GM18517 (cell line): ENCODE results near the gene COMMD8.
A peak's percentile ranks its signal among the peaks of the same experiment; 100 is the strongest.

Experiments
- ATAC-seq: cut with Tn5 transposase; IDR thresholded peaks from one replicate; pipeline ENCODE4 v1.9.1; 2021; ENCODE audit warnings: mild to moderate bottlenecking, moderate library complexity; ENCODE audit not compliant: unreplicated experiment

COMMD8 gene

DNA sequence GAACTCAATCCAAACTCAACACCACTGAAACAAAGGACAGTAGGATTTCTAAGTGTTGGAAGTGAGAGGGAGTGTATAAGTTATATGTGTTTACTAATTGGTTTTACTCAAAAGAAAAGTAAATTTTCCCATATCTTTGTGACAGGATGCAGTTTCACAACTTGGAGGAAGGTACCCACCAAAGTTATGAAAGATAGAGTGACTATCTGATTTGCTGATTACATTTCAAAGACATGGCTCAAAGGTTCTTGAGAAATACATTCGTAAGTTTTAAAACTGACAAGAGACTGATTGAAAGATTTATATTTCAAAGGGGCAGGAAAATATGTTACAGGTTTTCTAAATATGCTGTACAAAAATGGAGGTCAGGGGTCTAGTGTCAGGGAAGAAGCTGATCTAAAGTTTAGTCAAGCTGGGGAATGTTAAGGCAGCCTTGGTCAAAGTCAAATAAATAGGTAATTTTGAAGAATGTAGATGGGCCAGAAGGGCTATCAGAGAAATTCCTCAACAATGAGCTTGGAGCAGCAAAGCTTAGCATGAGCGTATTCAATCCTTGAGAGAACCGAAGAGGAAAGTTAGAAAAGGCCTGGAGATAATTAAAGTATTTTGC lies 9.7 kb upstream of the COMMD8 start:
- ATAC-seq, result no peak

DNA sequence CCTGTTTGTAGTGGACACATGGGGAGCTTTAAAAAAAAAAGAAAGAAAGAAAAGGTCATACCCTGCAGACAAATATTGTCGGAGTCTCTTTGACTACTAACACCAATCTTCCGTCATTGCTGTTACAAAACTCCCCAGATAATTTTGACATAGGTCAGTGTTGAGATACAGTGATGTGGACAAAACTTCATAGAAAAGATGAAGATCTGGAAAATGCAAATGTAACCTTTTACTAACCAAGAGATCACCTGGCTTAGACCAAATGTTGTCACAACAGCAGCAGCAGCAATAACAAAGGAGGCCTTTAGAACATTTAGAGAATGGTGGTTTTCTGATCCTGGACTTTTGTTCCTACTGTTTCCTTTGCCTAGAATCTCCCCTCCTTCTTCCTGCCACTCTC lies 8.1 kb upstream of the COMMD8 start:
- ATAC-seq, result no peak

DNA sequence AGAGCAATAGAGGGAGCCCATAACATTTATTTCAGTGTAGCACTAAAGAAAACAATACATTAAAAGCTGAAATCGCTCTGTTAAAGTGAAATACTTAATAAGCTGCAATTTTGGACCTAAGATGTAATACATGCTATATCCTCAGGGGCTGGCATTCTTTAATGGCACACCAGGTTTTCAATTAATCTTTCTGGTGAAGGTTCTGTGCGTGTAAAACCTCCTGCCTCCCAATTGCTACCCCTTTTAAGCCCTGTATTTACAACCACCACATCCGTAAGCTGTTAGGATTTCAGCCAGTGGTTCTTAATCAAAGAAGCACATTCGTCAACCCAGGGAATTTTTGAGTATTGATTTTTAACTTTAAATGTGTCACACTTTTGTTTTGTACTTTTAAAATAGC lies 7.6 kb upstream of the COMMD8 start:
- ATAC-seq, result no peak

DNA sequence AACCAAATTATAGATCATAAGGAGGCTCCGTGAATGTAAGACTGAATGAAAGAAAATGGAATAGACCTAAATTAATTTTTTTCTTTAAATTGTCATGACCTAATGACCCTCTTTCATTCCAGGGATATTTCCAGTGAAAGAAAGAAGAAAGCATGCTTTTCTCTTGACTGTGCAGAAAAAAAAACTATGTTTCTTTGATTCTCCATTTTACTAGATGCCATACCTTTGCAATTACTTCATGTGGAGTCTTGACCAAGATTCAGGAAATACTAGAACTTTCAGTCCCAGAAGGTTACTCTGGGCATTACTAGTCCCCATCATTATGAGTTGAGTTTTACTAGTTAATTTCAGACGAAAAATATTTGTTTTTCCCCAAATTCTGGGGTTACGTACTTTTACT lies 6.4 kb upstream of the COMMD8 start:
- ATAC-seq, result no peak

DNA sequence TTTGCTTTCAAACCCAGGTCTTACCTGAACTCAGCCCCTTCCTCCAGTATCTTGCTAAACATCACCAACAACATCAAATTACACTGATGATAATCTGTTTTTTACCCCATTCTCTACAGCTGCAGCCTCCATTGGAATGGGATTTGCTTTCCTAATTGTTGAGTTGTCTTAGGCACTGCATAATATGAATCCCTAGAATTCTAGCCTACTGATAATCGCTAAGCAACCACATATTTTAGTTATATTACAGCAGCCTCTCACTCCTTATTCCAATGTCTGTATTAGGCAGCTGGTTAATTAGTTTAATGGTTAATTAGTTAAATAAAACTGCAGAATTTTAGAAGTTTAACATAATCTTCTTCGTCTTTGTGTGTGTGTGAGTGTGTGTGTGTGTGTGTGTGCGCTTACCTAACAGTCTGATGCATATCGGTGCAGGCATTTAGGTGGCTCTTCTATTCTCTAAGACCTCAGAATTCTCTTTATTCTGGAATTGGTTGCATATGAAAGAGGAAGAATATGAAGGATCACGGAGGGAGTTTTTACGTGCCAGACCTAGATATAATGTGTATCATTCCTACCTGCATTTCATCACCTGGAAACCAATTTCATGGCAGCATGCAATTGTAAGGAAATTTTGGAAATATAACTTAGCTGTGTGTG lies 5.3 kb upstream of the COMMD8 start:
- no peak for ATAC-seq

DNA sequence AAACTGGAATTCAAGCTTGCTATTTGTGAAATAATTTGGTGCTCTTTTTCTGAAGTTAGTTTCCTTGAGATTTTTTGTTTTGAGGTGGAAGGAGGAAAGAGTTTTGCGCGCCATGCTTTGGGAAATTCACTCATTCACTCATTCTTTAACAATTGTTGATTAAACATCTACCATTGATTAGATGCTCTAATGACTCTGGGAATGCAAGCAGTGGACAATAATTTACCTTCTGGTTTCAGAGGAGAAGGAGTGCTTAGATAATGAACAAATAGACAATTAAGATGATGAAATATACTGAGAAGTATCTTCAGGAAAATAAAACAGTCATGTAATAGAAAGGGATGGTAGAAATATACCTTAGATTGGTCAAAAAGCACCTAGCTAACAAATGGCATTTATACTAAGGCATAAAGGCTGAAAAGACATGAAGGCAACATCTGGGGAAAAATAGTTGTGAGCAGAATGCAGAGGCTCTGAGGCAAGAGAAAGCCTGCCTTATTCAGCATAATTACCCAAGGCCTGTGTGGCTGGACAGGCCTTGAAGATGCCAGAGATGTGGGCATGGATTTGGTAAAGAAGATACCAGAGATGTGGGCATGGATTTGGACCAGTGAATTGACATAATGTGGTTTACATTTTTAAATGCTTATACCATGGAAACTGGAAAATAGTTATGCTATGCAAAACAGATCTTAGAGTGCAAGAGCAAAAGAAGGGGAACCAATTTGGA lies 2.7 kb upstream of the COMMD8 start:
- ATAC-seq, result no peak

DNA sequence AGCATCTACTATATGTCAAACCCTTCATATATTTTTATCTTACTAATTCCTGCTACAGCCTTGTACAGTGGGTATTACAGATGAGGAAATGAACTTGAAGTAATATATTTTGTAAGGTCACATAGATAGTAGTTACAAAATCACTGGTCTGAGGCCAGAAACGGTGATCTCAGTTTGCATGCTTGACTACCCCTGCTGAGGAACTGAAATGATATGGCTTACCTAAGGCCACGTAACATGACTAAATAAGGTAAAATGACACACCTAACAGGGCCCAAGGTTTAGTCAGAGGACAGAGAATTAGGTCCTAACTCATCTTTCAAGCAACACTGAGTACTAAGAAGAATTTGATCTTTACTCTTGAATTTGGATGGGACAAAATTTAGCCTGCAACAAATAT lies 1.5 kb upstream of the COMMD8 start:
- ATAC-seq, result peak; percentile 48

DNA sequence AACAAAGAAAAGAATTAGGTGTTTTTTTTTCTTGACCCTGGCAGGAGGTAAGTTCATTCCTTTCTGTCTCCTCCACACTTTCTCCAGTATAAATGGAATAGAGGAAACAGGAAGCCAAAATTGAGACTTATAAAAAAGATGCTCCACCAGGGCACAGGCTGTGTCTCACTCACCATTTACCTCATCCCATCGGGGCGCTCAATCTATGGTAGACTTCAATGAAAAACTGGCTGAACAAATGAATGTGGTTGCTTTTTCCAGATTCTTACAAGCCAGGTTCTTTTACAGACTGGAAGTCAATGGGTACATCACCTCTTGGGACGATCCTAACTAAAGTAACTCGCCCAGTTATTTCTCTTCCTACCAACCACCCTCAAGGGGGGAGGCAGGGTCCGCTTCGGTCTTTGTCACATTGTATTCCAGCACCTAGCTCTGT lies 685 bp downstream of the COMMD8 start:
- peak; percentile 1 for ATAC-seq

DNA sequence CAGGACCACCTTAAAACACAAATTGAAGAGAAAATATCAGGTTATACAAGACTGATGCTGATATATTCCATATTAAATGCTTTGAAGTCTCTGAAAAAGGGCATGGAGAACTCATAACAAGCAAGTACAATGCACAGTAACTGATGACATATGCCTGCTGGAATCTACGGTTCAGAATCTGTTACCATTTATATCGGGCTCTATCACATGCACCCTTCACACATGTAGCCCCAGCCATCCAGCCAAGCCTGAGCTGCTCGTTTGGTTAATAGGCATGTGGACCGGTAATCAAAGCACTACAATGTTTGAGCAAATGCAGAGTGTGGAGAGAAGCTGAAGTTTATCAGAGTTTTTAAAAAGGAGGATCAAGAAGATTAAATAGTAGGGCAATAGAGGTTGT lies 11.8 kb downstream of the COMMD8 start:
- no peak for ATAC-seq

DNA sequence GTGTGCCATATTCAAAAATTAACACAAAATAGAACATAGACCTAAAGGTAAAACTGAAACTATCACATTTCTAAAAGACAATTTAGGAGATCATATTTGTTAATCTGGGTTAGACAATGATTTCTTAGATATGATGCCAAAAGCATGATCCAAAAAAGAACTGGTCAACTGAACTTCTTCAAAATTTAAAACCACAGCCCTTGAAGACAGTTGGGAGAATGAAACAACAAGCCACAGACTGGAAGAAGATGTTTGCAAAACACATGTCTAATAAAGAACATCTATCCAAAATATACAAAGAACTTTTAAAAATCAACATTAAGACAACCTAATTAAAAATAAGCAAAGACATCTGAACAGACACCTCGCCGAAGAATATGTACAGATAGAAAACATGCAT lies 19.5 kb downstream of the COMMD8 start:
- ATAC-seq, result no peak

DNA sequence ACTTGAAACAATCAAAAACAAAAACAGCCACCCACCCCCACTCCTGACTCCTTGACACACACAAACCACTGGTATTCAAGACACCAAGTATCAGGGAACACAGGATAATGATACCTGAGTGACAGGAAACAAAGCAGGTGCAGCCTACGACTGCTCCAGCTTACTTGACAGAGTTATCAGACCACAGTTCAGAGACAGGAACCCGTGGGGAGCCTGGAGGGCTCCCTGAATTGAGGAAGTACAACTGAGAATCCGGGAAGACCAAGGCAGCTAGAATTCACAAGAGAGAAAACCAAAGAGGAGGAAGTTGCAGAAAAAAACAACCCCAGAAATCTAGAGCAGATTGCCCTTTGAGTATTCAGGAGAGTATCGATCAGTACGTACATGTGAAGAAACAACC lies 20.5 kb downstream of the COMMD8 start:
- no peak for ATAC-seq

DNA sequence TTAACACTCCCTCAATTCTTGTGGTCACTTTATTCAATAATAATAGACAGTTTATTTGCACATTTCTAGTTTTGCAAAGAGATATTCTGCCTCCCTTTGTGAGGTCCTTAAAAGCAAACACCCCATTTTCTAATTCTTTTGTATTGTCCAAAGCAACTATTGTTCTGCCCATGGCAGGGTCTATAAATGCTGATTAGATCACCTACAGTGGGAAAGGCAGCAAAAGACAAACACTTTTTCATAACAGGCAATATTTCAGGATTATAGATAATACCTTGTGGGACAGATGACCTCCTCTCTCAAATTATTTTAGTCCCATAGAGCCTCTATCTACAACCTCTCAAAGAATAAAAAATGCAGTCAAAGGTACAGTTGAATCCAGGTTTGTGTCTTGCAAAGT lies 28.6 kb downstream of the COMMD8 start:
- no peak for ATAC-seq

DNA sequence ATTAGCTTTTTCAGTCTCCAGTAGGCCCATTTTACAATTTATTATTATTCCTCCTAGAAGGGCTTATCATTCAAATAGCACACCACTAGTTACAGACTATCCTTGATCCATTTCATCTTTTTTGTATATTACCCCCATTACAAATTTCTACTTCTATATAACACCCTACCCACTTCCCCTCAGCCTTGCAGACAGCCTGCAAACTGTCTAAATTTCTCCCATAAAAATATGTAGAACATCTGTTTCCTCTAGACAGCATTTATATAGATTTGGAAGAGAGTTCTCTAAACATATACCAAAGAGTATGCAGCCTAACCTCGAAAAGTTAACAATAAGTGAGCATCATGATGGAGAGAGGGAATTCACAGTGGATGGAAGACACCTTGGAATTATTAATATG lies 30.8 kb downstream of the COMMD8 start:
- no peak for ATAC-seq

DNA sequence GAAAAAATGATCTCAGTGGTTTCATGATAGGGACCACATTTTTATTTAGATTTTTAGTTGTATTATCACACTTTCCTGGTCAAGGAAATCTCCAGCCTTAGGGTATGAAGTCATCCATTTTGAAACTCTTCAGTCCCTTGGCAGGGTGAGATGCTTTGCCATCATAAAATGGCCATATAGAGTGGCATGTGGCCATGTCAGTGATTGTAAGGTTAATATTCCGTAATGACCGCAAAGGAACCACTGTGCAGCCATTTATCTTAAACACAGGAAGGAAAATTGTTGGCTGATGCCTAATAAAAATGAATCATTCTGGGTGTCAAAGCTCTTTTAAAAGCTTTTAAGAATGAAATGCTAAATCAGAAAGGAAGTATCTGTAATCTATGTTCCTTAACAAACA lies 35.6 kb downstream of the COMMD8 start:
- no peak for ATAC-seq

DNA sequence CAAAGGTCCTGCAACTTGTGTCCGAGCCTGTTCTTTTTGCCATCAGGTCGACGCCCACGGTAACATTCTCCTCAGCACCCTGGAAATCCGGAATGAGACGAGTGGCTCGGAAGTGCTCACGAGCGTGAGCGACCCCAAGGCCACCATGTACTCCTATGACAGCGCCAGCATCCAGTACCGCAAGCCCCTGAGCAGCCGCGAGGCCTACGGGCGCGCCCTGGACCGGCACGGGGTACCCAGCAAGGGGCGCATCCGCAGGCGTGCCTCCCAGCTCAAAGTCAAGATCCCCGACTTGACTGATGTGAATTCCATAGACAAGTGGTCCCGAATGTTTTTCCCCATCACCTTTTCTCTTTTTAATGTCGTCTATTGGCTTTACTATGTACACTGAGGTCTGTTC lies 37.9 kb downstream of the COMMD8 start:
- no peak for ATAC-seq

DNA sequence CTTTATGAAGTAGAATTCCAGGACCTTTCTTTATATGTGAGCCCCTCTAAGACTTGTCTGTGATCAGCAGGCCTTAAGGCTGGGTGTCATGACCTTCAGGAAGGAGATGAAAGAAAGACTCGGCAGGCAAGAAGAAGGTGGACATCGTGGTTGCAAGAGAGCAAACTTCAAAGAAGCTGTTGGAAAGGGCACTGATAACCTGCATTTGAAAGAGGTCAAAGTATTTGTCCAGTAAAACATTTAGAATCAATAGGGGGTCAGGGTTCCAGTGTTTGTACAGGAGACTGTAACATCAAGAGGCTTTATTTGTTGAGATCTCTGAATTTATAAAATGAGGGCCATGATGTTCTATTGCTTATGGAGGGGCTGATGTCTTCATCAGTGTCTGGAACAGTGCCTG lies 44.2 kb downstream of the COMMD8 start:
- no peak for ATAC-seq

DNA sequence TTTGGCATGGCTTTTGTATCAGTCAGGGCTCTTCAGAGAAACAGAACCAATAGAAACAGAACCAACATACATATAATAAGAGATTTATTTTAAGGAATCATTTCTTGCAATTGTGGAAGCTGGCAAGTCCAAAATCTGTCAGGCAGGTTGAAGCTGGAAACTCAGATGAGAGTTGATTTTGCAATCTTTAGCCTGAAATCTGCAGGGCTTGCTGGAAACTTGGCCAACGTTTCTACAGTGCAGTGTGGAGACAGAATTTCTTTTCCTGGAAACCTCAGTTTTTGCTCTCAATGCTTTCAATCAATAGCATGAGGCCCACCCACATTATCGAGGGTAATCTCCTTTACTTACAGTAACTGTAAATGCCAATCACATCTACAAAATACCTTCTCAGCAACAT lies 45.4 kb downstream of the COMMD8 start:
- no peak for ATAC-seq

DNA sequence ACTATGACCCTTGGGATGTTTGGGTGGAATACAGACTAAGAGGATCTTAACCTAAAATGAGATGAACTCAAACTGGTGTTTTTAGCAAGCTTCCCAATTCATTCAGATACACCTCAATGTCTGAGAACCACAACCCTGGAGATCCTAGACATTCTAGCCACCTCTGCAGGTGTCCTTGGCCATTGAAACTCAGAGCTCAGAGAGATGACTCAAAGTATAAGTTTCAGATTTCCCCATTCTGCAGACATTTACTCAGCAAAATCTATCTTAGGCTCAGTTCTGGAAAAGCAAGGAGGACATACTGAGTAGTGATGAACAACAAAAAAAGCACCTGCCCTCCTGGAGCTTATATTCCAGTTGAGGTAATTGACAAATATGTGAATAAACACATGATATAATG lies 47.8 kb downstream of the COMMD8 start:
- no peak for ATAC-seq

DNA sequence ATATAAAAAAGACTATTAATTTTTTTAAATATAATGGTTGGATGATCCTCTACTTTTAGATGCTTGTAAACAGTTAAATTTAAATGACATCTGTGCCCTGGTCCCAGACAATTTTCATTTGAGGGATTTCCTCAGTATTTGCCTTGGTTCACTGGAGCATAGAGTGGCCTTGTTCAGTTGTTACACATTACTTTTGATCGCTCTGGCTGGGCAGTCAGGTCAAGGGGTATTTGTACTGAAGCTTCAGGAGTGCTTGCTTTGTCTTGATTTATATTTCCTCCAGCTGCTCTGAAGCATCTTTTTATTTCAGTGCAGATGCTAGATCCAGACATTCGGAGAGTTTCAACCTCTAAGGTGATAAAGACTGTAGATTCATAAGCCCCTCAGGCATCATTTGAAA lies 50.0 kb downstream of the COMMD8 start:
- ATAC-seq, result no peak

DNA sequence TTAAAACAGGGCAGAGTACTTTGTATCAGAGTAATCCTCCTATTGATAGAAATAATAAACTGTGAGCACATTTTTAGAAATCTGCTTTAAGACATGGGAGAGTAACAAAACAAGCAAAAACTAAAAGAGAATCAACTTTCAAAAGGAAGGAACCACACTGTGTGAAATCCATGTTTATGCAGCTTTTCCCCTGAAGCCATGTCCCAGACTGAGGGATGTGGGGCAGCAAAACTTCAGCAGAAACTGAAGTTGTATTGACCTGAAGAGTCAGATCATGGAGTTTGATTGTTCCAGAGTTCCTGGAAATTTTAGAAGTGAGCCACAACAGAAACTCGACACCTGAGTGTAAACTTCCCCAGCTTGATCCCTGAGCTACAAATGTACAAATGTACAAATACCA lies 53.2 kb downstream of the COMMD8 start:
- ATAC-seq, result no peak

DNA sequence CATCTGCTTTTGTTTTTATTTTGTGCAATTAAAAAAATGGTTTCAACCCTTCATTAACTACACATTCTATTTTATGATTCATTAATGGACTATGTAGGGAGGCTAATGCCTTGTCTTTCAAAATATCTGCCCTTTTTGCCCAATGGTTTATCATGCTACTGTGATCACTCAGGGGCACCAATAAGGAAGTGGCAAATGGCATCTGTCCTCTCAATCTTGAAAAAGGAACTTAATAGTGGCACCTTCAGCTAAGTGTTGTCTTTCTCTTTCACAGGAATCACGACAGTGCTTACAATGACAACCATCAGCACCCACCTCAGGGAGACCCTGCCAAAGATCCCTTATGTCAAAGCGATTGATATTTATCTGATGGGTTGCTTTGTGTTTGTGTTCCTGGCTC lies 57.1 kb downstream of the COMMD8 start:
- ATAC-seq, result no peak
